ENCODE results near the gene VAV1. TPM values are rescaled to one million over a fixed set of nuclear protein-coding genes. Genes with fewer than 3 reads are reported as not detected.

The VAV1 gene
- total and polyA plus RNA-seq, 2 of the 13 experiments (the other 11 are each of a cell fraction or from before 2014, with no cell fraction given) = not detected

DNA sequence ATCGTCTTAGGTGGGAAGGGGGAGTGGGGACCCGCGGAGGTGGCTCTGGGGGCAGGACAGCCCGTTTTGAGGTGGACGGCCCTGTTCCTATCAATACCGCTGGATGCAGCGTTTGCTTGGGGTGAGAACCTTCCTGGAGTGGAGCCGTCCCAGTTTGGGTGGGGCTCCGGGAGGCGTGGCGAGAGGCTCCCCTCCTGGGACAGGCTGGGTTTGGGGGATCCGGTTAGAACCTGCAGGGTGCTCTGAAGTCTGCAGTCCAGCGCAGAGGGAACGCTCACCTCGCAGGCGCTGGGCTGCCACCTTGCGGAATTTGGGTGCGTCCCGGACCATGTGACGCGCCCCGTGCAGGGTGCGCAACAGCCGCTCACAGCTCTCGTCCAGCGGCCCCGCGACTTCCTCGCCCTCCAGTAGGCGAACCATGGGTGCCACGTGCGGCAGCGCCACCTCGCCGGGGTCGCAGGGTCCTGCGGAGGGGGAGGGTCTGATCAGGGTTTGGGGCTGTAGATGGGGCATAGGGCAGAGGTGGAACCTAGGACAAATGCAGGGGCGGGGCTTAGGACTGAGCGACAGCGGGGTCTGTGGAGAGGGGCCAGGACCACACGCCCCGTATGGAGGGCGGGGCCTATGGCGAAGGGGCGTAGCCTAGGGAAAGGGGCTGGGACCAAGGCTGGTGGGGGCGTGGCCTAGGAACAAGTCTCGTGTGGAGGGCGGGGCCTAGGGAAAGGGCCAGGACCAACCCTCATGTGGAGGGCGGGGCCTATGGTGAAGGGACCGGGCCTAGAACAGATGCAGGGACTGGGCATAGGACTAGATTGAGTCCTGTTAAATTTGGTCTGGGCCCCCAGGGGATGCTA, 19.1 kb upstream of the VAV1 start (continued):
- TF ChIP-seq, protein P1, sequence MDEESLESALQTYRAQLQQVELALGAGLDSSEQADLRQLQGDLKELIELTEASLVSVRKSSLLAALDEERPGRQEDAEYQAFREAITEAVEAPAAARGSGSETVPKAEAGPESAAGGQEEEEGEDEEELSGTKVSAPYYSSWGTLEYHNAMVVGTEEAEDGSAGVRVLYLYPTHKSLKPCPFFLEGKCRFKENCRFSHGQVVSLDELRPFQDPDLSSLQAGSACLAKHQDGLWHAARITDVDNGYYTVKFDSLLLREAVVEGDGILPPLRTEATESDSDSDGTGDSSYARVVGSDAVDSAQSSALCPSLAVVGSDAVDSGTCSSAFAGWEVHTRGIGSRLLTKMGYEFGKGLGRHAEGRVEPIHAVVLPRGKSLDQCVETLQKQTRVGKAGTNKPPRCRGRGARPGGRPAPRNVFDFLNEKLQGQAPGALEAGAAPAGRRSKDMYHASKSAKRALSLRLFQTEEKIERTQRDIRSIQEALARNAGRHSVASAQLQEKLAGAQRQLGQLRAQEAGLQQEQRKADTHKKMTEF (CRISPR knock-in tag; IDR thresholded peaks at IDR 0.05) = peak; percentile 93
- TF ChIP-seq SKI (IDR thresholded peaks at IDR 0.05; ENCODE audit: partially characterized antibody) (peak; percentile 22), RAD51 (IDR thresholded peaks at IDR 0.05; ENCODE audit: borderline replicate concordance) (no peak), SAFB2 (CRISPR knock-in tag; IDR thresholded peaks at IDR 0.05; ENCODE audit: borderline replicate concordance, low read depth) (no peak), ZSCAN25 (CRISPR knock-in tag; IDR thresholded peaks at IDR 0.05) (peak; percentile 89), BRCA1 (CRISPR knock-in tag; IDR thresholded peaks at IDR 0.05) (0 out of 2 replicates have a peak, but pooled peaks have one; percentile 60), ZNF33B (CRISPR knock-in tag; IDR thresholded peaks at IDR 0.05) (peak; percentile 76; the same call in 1 of the 2 replicates), NFRKB (IDR thresholded peaks at IDR 0.05) (no peak), NCOA1 (CRISPR knock-in tag; IDR thresholded peaks at IDR 0.05) (no peak), KAT2B (IDR thresholded peaks at IDR 0.05; ENCODE audit: borderline replicate concordance, low read depth, low read length) (no peak; the same call in 1 of the 2 replicates), ATAD3A (CRISPR knock-in tag; IDR thresholded peaks at IDR 0.05) (no peak), ERF (CRISPR knock-in tag; IDR thresholded peaks at IDR 0.05) (peak; percentile 87), NCOA2 (CRISPR knock-in tag; IDR thresholded peaks at IDR 0.05) (peak; percentile 79), PTBP1 (IDR thresholded peaks at IDR 0.05; ENCODE audit: low read depth, low read length, poor library complexity, severe bottlenecking) (no peak)
- TF ChIP-seq, protein P2, sequence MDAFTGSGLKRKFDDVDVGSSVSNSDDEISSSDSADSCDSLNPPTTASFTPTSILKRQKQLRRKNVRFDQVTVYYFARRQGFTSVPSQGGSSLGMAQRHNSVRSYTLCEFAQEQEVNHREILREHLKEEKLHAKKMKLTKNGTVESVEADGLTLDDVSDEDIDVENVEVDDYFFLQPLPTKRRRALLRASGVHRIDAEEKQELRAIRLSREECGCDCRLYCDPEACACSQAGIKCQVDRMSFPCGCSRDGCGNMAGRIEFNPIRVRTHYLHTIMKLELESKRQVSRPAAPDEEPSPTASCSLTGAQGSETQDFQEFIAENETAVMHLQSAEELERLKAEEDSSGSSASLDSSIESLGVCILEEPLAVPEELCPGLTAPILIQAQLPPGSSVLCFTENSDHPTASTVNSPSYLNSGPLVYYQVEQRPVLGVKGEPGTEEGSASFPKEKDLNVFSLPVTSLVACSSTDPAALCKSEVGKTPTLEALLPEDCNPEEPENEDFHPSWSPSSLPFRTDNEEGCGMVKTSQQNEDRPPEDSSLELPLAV (CRISPR knock-in tag; conservative IDR thresholded peaks at IDR 0.05; ENCODE audit: low read depth) = no peak
- TF ChIP-seq, protein P3, sequence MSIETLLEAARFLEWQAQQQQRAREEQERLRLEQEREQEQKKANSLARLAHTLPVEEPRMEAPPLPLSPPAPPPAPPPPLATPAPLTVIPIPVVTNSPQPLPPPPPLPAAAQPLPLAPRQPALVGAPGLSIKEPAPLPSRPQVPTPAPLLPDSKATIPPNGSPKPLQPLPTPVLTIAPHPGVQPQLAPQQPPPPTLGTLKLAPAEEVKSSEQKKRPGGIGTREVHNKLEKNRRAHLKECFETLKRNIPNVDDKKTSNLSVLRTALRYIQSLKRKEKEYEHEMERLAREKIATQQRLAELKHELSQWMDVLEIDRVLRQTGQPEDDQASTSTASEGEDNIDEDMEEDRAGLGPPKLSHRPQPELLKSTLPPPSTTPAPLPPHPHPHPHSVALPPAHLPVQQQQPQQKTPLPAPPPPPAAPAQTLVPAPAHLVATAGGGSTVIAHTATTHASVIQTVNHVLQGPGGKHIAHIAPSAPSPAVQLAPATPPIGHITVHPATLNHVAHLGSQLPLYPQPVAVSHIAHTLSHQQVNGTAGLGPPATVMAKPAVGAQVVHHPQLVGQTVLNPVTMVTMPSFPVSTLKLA (IDR thresholded peaks at IDR 0.05) = peak; percentile 87
- TF ChIP-seq, protein P4, sequence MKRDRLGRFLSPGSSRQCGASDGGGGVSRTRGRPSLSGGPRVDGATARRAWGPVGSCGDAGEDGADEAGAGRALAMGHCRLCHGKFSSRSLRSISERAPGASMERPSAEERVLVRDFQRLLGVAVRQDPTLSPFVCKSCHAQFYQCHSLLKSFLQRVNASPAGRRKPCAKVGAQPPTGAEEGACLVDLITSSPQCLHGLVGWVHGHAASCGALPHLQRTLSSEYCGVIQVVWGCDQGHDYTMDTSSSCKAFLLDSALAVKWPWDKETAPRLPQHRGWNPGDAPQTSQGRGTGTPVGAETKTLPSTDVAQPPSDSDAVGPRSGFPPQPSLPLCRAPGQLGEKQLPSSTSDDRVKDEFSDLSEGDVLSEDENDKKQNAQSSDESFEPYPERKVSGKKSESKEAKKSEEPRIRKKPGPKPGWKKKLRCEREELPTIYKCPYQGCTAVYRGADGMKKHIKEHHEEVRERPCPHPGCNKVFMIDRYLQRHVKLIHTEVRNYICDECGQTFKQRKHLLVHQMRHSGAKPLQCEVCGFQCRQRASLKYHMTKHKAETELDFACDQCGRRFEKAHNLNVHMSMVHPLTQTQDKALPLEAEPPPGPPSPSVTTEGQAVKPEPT (CRISPR knock-in tag; IDR thresholded peaks at IDR 0.05; ENCODE audit: low read depth) = peak; percentile 77; the same call in 1 of the 2 replicates
- TF ChIP-seq, protein P5, sequence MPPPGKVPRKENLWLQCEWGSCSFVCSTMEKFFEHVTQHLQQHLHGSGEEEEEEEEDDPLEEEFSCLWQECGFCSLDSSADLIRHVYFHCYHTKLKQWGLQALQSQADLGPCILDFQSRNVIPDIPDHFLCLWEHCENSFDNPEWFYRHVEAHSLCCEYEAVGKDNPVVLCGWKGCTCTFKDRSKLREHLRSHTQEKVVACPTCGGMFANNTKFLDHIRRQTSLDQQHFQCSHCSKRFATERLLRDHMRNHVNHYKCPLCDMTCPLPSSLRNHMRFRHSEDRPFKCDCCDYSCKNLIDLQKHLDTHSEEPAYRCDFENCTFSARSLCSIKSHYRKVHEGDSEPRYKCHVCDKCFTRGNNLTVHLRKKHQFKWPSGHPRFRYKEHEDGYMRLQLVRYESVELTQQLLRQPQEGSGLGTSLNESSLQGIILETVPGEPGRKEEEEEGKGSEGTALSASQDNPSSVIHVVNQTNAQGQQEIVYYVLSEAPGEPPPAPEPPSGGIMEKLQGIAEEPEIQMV (CRISPR knock-in tag; IDR thresholded peaks at IDR 0.05; ENCODE audit: low read depth) = peak; percentile 93
- TF ChIP-seq, protein P6, sequence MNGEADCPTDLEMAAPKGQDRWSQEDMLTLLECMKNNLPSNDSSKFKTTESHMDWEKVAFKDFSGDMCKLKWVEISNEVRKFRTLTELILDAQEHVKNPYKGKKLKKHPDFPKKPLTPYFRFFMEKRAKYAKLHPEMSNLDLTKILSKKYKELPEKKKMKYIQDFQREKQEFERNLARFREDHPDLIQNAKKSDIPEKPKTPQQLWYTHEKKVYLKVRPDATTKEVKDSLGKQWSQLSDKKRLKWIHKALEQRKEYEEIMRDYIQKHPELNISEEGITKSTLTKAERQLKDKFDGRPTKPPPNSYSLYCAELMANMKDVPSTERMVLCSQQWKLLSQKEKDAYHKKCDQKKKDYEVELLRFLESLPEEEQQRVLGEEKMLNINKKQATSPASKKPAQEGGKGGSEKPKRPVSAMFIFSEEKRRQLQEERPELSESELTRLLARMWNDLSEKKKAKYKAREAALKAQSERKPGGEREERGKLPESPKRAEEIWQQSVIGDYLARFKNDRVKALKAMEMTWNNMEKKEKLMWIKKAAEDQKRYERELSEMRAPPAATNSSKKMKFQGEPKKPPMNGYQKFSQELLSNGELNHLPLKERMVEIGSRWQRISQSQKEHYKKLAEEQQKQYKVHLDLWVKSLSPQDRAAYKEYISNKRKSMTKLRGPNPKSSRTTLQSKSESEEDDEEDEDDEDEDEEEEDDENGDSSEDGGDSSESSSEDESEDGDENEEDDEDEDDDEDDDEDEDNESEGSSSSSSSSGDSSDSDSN (CRISPR knock-in tag; IDR thresholded peaks at IDR 0.05) = peak; percentile 84
